GM10266 (cell line): ENCODE measurements around the gene PPFIBP2.

Source experiments
- DNase-seq: peaks from one replicate; pipeline ENCODE4 v3.0.0; 2012; ENCODE audit errors: extremely low spot score
- TF ChIP-seq, protein P1 (sequence below): IDR thresholded peaks from 2 replicates; pipeline ENCODE4 v1.5.1; 2012; ENCODE audit warnings: mild to moderate bottlenecking, low read depth; ENCODE audit not compliant: control insufficient read depth, insufficient read depth; ENCODE audit errors: missing control alignments

Gene PPFIBP2

GRCh38 chr11:7489376-7489775 lies 24.4 kb upstream of the PPFIBP2 start:
- TF ChIP-seq, protein P1, sequence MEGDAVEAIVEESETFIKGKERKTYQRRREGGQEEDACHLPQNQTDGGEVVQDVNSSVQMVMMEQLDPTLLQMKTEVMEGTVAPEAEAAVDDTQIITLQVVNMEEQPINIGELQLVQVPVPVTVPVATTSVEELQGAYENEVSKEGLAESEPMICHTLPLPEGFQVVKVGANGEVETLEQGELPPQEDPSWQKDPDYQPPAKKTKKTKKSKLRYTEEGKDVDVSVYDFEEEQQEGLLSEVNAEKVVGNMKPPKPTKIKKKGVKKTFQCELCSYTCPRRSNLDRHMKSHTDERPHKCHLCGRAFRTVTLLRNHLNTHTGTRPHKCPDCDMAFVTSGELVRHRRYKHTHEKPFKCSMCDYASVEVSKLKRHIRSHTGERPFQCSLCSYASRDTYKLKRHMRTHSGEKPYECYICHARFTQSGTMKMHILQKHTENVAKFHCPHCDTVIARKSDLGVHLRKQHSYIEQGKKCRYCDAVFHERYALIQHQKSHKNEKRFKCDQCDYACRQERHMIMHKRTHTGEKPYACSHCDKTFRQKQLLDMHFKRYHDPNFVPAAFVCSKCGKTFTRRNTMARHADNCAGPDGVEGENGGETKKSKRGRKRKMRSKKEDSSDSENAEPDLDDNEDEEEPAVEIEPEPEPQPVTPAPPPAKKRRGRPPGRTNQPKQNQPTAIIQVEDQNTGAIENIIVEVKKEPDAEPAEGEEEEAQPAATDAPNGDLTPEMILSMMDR: no peak

DNA sequence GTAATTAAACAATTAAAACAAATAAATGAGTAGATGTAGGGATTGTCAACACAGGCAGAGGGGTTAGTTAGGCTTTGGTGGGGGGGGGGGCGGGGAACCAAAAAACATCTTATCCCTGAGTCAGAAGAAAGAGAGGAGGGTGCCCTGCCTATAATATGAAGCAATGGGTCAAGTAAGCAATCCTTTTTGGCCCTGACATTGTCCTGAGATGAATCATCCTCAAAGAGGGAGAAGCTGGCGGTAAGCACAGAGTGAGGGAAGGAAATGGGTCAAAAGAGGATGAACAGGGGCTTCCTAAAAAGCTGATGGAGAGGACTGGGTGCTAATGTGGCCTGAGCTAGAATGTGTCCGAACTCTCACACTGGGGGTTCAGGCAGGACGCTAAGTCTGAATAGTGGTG lies 23.7 kb upstream of the PPFIBP2 start:
- no peak for DNase-seq
- TF ChIP-seq, protein P1: no peak

More at GRCh38 chr11:7489376-7489775, 24.4 kb upstream of the PPFIBP2 start:
- no peak for DNase-seq

- DNase-seq: no peak
- TF ChIP-seq, protein P1: no peak
Measured at GRCh38 chr11:7490535-7490934, 23.3 kb upstream of the PPFIBP2 start.

DNA sequence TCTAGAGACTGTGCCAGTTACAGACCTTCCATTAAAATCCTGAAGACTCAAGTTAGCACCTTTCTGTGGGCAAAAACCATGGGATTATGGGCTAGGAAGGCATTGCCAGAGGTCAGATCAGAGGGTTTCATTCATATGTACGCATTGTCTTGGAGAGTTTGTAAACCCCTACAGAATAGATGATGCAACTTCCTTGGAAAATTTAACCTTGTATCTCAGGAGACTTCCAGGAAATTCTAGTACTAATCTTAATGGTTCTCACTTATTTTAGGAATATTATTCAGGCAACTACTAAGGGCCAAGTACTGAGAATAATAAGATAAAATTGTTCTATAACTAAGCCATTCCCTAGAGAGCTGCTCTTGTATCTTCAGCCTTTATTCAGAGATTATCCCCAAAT lies 21.5 kb upstream of the PPFIBP2 start:
- TF ChIP-seq, protein P1: no peak
- DNase-seq: no peak

GRCh38 chr11:7493670-7494069 lies 20.1 kb upstream of the PPFIBP2 start:
- TF ChIP-seq, protein P1: no peak
- no peak for DNase-seq

GRCh38 chr11:7494086-7494745 lies 19.6 kb upstream of the PPFIBP2 start:
- no peak for DNase-seq
- TF ChIP-seq, protein P1: no peak

GRCh38 chr11:7495882-7496551 lies 17.8 kb upstream of the PPFIBP2 start:
- peak; percentile 47 for DNase-seq

More at GRCh38 chr11:7495882-7496551, 17.8 kb upstream of the PPFIBP2 start:
- TF ChIP-seq, protein P1: no peak
